Measurements from ENCODE around the gene FGF3.

FGF3 gene

DNA sequence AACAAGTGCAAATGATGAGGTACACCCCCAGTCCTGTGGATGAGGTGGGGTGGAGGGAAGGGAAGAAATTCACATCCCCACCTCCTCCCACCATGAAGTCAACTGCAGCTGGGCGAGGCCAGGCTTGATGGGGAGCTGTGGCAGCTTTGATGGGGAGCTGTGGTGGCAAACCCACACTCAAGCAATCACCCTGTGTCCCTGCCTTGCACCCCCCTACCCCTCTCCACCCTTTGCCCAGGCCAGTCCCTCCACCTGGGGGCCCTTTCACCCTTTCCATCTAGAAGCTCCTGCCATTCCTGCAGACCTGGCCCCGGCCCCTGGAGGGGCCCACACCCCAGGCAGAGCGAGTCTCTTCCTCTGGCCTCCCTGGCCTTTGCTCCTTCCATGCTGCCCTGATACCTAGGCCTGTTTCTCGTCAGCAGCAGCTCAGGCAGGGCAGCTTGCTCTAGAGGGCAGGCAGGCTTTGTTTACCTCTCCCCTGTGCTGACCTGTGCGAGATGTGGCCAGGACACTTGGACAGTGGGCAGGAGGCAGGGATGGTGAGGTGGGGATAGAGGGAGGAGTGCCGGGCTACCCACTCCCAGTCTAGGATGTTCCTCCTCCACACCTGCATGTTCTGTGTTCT, 4.5 kb upstream of the FGF3 start:
- DNase-seq (ENCODE audit: low spot score) = peak; percentile 62

DNA sequence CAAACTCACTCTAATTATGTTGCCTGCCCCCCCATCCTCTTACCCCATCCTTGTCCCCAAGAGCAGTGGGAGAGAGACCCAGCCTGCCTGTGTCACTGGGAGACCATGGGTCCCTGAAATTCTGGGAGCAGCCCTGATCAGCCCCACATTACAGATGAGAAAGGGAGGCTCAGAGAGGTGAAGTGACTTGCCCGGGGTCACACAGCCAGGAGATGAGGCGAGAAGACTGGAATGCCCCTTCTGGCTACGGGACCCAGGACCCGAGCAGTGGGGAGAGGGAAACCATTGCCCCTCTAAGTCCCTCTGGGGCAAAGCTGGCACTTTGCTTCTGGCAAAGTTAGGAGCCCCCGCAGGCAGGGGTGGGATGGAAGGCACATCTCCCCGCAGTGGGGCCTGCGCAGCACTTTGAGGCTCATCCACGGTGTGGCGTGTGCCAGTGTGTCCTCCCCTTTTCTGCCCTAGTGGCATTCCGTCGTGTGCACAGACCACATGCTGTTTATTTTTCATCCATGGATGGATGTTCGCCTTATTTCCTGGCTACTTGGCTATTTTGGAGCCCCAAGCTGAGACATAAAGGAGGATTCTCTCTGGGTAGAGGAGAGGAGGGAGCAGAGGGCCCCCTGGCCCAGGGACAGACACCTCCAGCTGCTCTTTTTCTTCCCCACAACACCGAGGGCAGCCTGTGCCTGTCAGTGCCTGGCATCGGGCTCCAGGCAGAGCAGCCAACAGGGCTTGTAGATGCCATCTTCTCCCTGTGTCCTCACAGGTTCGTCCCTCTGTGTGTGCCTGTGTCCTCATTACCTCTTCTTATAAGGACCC, 3.7 kb upstream of the FGF3 start:
- peak; percentile 75 for DNase-seq (ENCODE audit: low spot score)

DNA sequence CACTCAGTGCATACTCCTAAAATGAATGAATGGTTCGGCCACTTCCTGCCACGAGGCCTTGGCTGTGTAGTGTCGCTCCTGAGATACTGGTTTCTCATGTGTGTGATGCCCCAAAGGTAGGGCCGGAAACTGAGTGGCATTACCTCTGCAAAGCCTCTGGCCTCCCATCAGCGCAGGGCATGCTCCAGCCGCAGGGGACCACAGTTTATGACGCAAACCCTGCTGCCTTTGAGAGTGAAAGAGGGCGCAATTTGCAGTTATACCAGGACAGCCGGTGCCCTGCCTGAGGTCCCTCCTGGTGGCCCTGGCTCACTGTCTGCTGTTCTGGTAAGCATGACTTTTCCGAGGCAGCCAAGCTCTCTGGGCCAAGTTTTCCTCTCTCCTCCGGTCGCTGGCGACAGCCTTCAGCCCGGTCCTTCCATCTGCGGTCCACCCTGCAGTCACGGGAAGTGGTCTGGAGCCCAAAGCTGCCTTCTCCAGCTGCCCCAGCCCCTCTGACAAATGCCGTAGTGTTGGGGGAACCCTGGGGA, 2.4 kb upstream of the FGF3 start:
- DNase-seq (ENCODE audit: low spot score) = peak; percentile 96

DNA sequence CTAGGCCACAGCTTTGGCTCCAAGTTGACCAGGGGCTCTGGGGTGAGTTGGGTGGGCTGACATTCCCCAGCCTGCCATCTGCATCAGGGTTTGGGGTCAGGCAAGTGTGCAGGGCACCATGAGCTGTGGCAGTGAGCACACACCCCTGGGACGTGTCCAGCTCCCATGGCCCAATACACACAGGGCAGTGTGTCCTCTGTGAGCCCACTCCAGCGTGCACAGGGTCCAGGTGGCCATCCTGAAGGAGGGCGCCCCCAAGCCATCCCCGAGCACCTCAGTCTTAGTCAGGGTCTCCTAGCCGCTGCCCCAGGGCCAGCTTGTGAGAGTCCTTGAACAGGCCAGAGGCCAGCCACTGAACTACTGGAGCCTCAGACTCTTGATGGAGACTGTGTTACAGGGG, 1.2 kb upstream of the FGF3 start:
- no peak for DNase-seq (ENCODE audit: low spot score)

DNA sequence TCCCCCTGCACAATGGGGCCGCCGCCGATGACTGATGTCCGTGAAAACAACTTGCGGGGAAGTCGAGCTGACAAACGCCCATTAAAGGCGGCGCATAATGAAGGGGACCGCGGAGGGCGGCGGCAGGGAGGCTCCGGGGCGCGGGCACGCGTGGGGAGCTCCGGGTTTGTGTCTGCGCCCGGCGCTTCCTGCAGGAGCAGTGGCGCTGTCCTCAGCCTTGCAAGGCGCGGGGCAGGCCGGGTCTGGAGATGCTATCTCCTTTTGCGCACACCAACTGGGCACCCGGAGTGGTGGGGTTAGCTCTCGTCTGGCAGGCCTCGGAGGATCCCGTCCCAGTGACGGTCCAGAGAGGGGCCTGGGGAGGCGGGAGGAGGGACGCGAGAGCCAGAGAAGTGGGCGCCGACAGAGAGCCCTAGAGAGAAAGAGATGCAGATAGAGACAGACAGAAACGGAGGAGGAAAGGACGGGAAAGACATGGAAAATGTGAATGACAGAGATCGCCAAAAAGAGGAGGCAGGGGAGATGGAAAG, 390 bp upstream of the FGF3 start:
- peak; percentile 62 for DNase-seq (ENCODE audit: low spot score)

DNA sequence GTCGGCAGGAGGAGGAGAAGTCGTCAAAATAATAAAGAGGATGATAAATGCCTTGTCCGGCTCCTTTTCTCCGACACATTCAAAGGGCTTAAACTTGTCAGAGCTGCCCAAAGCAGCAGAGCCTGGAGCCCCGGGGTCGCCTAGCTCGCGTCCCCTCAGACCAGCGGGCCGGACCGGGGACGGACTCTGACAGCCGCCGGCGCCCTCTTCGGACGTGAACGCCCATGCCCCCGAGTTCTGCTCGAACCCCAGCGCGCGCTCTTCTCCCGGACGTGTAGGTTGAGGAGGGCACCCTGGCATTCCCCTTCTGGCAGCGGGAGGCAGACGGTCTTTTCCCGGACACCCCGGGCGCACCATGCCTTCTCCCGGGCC, 999 bp downstream of the FGF3 start:
- no peak for DNase-seq (ENCODE audit: low spot score)

DNA sequence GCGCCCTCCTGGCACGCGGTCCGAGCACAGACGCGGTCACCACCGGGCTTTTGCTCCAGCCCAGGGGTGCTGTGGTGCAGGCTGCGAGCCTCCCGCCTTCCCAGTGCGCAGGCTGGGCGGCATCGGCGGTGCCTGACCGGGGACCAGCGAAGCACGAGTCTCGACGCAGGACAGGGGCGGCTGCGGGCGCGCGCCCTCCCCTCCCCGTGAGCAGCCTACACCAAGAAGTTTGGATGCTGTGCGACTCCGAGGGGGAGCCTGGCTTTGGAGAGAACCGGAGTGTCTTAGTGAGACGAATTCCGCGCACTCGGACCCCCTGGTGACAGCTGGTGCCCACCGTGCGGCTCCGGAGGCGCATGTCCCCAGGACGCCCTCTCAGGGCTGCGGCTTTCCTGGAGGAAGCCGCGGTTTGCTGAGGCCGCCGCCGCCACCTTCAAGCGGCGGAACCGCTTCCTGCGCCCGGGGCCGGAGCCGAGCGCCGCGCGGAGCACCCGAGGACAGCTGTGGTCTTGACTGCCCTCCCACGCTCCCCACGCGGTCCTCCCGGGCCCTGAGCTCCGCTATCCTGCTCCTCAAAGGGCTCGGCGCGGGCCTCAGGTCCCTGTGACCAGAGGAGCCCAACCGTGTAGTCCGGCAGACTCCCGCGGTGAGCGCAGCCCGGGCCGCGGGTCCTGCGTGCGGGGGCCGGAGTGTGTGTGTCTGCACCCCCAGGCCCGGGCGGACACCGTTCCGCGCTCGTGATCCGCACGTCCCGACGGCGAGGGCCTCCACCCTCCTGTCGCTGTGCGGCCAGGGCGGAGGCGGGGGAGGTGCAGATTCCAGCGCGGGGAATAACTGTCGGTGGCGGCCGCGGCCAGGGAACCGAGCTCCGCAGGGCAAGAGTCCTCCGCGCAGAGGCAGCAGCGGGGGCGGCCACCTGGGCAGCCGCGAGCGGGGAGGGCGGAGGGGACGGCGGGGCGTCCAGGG, 1.7 kb downstream of the FGF3 start:
- peak; percentile 60 for DNase-seq (ENCODE audit: low spot score)

DNA sequence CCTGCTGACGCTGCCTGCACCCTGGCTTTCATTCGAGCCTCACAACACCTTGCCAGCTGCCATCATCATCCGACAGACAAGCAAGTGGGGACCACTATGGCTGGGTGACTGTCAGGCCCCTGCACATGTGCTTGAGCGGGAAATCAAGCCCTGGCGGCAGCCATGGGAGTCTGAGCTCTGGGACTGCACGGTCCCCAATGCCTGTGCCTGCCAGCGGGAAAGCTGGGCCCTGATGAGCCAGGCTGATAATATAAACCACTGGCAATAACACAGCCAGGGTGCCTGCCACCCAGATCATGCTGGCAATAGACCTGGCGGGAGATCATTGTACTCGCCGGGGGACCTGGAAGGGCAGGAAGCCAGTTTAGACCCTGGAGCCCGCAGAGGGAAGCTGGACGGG, 2.5 kb downstream of the FGF3 start:
- no peak for DNase-seq (ENCODE audit: low spot score)

DNA sequence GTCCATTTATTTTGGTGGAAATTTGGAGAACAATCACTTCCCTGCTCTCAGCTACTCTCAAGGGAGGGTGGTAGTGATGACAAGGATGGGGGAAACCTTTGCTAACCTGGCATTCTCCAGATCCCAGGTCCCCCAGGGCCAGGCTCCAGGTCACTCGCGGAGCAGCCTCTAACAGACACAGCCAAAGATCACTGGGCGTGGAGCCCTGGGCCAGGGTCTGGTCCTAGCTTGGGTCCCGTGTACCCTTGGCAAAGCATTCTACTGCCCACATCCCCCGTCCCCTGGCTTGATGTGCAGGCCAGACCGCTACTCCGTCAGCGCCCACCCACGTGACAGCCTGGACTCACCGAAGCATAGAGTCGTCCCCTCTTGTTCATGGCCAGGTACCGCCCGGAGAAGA, 3.2 kb downstream of the FGF3 start:
- DNase-seq (ENCODE audit: low spot score) = no peak

DNA sequence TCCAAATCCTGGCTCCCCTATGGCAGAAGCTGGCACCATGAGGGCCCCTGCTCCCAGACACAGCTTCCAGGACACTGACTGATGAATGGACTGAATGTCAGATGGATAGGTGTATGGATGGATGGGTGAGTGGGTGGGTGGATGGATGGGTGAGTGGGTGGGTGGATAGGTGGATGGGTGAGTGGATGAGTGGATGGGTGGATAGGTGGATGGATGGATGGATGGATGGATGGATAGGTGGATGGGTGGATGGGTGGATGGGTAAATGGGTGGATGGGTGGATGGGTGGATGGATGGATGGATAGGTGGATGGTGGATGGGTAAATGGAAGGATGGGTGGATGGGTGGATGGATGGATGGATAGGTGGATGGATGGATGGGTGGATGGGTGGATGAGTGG, 4.3 kb downstream of the FGF3 start:
- no peak for DNase-seq (ENCODE audit: low spot score)

DNA sequence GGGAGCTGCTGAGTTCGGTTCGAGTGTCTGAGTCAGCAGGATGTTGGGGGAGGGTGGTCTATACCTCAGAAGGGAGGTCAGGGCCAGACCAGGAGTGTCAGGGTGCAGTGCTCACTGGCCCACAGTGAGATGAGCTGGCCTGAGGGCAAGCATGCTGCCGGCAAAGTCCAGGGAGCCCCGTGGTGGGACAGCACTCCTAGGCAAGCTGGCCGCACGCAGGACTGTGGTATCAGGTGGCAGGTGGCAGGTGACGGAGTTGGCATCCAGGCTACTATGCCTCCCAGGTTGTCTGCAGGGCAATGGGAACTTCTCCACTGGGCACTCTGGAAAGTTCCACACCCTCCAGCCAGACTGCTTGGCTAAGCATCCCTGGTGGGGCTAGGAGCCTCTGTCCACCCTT, 4.8 kb downstream of the FGF3 start:
- DNase-seq (ENCODE audit: low spot score) = no peak

DNA sequence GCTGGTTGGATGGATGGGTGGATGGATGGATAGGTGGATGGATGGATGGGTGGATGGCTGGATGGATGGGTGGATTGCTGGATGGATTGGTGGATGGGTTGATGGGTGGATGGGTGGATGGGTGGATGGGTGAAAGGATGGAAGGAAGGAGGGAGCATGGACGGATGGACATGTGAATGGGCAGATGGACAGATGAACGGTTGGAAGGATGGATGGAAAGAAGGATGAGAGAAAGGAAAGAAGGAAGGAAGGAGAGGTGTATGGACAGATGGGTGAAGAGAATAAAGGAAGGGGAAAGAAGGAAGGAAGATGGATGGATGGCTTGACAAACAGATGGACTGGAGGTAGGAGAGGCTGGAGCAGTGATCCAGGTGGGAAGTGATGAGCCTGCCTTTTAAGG, 5.4 kb downstream of the FGF3 start:
- DNase-seq (ENCODE audit: low spot score) = no peak

DNA sequence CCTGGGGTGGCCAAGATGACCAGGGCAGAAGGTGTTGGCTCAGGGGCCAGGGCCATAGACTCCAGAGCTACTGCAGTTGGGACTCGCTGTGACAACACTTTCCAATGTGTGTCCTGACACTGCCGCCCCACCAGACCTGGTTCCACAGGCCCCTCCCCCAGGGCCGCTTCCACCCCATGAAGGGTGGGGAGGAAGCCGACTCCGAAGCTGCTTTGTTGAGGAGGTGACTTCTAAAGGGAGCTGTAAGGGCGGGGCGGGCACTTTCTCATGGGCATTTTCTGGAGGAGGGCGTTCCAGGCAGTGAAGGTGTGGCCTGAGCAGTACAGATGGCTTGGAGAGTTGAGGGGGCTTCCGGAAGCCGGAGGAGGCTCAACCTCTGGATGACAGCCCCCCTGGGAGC, 6.3 kb downstream of the FGF3 start:
- no peak for DNase-seq (ENCODE audit: low spot score)

DNA sequence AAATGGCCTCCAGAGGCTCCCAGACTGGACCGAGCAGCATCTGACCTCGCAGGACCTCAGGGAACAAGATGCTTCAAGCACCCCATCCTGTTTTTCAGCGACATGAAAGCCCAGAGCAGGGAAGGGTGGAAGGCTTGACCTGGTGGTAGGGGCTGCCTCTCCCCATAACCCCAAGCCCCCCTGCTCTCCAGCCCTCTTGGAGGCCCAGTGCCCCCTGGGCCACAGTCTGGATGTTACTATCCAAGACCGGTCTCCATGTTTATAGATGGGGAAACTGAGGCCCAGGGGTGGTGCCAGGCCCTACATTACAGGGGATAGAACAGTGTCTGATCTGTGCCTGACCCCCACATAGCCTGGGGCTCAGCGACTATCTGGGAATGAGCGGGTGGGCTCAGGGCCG, 7.0 kb downstream of the FGF3 start:
- no peak for DNase-seq (ENCODE audit: low spot score)

DNA sequence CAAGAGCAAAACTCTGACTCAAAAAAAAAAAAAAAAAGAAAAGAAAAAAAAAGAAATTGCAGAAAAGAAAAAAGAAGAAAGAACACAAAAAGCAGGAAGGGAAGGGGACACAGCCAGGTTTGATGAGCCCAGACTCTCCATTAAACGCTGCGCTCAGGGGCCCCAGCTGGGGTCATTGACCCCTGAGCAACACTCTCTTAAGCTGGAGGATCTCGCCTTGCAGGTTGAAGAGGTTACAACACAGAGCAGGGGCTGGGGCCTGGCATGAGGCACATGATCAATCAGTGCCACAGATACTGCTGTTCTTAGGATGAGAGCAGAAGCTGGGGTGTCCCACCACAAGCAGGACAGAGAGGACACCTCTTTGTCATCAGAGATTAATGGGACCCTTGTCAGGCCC, 7.8 kb downstream of the FGF3 start:
- DNase-seq (ENCODE audit: low spot score) = no peak

DNA sequence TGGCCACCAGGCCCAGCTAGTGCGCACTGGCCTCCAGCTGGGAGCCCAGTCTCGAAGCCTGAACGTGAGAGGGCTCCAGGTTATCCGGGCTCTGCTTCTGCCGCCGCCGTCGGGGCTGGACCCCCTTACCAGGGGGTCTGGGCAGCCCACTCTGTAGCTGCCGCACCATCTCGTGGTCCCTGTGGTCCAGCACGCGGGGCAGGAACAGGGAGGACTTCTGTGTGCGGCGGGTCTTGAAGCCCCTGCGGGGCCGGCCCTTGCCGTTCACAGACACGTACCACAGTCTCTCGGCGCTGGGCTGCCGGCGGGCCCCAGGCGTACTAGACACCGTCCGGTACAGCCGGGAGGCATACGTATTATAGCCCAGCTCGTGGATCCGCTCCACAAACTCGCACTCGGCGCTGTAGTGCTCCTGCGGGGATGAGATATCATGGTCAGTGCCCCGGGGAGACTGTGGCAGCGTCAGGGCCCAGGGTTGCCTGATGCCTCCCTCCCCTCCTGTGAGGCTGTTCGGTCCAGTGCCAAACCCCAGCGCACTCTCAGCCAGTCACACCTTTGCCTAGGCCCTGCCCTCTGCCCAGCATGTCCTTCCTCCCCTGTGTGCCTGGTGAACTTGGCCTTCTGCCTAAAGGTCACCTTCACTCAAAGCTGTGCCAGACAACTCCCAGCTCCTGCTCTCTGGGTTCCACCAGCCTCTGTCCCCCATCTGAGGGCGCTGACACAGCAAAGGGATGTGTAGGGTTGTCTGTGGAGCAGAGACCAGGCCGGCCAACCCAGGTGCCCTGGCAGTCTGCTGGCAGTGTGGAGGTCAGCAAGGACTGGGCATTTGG, 8.7 kb downstream of the FGF3 start:
- DNase-seq (ENCODE audit: low spot score) = no peak

DNA sequence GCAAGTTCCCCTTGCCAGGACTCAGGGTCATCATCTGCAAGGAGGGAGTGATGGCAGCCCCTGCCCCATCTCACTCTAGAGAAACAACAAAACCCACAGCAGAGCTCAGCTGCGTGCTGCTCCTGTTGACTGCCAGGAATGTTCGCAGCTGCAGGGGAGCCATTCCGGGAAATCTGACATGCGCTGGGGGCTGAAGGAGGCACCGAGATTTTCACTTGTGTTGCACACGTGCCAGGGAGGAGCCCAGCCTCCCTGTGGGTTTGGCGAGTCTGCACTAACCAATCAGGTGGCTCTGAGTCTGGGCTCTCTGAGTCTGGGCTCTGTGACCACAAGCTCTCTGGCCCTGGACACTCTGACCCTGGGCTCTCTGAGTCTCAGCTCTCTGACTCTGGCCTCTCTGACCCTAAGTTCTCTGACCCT, 10.5 kb downstream of the FGF3 start:
- no peak for DNase-seq (ENCODE audit: low spot score)

DNA sequence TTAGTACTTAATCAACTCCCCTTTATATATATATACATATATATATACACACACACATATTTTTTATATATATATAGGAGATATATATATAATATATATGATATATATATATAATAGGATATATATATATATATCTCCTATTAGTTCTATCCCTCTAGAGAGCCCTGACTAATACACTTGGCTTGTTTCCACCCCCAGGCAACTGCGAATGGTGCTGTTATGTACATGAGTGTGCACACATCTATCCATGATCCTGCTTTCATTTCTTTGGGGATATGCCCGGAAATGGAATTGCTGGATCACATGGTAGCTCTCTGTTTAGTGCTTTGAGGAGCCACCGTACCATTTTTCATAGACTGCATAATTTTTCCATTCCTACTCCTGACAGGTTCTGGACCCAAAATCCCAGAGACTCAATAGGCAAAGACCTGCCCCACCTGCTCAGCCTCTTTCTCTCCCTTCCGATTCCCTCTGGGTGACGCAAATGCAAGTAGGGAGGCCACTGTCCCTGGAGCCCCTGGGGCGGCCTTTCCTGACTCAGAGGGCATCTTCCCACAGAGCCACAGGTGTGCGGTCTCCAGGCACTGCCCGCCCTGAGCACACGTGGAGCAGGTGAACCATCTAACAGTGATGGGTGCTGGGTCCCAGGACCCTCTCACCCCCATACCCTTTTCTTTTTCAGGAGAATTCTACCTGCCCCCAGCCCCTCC, 12.0 kb downstream of the FGF3 start:
- DNase-seq (ENCODE audit: low spot score) = no peak

DNA sequence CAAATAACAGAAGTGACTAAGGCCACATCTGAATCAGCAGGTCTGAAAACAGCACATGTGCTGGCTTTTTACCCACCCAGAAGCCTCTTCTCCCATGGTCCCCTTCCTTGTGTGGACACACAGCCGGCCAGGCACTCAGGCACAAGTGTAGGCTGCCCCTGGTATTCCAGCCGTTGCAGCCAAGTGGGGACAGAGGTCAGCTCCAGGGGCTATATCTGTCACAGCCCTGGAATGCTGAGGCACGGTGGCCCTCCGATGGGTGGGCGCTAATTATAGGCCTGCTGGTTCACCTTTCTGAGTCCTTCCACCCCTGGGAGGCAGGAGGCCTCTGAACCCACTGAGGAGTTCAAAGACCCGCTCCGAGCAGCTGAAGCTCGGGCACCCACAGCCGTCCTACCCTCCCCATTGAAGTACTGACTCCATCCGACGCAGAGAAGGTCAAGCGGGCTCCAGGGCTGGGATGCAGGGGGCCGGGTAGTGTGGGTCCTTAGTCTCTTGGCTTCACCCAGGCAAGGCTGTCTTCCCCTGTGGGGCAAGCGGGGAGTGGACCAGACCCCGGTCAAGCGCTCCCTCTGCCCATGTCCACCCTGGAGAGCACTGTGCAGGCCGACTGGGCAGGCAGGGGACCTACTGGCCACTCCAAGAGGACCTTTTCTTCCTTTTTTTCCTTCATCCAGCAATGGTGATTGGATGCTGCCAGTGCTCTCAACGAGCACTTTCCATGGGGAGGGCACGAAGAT, 14.3 kb downstream of the FGF3 start:
- DNase-seq (ENCODE audit: low spot score) = no peak

DNA sequence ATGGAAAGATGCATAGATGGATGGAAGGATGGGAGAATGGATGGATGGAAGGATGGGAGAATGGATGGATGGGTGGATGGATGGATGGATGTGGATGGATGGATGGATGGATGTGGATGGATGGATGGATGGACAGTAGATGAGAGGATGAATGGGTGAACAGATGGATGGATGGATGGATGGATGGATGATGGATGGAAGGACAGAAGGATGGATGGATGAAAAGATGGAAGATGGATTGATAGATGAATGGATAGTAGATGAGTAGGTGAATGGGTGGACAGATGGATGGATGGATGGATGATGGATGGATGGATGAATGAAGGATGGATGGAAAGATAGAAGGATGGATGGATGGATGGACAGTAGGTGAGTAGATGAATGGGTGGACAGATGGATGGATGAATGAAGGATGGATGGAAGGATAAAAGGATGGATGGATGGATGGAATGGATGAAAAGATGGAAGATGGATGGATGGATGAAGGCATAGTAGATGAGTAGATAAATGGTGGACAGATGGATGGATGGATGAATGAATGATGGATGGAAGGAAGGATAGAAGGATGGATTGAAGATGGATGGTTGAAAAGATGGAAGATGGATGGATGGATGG, 15.5 kb downstream of the FGF3 start:
- DNase-seq (ENCODE audit: low spot score) = no peak

Data from SW480 (cell line).